Tibial nerve (tissue), 4 donors: ENCODE results near the gene CDC42EP3.

ENCODE experiments used
- CTCF ChIP-seq, 5 experiments: fragments of 200-600 bp in 3 of 5; fragments of 450-650 bp in 2 of 5; sonication (generic) in 3 of 5; IDR thresholded peaks; one replicate each; pipeline ENCODE4 v1.5.1; 2016 to 2019; ENCODE audit warnings: antibody characterized with exemption in 5 of 5, mild to moderate bottlenecking in 3 of 5, moderate library complexity in 2 of 5
- EP300 ChIP-seq, 2 donors: sonication (generic); formaldehyde crosslinking; IDR thresholded peaks; one replicate each; pipeline ENCODE4 v1.6.1; 2017; ENCODE audit warnings: antibody characterized with exemption in 2 of 2, mild to moderate bottlenecking in 1 of 2
- POLR2A ChIP-seq, 2 donors: fragments of 450-650 bp; IDR thresholded peaks; one replicate each; pipeline ENCODE4 v1.6.1; 2017; ENCODE audit warnings: antibody characterized with exemption in 2 of 2, mild to moderate bottlenecking in 2 of 2, moderate library complexity in 2 of 2

DNA sequence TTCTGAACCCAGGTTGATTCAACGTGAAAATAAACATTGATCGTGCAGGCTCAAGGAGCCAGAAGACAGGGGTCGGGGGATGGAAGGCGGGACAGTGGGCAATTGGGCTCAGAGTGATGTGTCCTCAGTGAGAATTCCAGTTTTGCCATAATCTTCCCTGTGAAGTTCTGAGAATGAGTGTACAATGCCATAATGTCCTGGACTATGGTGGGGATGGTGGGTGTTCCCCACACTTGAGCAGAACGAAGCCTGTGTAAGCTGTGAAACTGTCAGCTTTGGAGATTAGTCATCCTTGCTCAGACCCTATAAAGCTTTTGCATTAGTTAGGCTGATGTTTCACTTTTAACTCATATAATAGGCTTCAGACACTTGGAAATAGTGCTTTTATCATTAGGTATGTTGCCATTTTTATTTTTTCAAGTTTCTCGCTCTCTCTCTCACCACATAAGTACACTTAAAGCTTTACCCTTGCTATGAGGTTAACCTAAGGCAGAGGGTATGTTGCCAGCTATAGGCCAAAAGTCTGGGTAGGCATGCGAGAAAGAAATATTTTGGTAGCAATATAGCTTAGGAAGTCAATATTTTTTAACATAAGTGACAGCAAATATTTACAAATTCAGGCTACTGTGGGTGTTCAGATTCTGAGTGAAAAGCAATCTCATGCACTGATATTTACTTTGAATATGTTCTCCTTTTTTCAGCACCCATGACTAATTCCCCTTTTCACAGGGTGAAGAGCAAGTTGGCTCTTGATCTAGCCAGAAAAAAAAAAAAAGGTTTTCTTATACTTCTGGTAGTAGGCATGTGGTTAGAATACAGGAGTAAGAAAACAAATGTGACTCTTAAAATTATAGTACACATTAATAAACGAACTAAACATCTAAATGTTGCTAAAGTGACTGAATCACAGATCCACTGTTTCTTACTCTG is 47.2 kb downstream of the CDC42EP3 start:
- no peak for TF ChIP-seq CTCF (IDR thresholded peaks at IDR 0.05)
- no peak for TF ChIP-seq EP300 (IDR thresholded peaks at IDR 0.05)
- TF ChIP-seq POLR2A (IDR thresholded peaks at IDR 0.05) = no peak
